ENCODE measurements around the gene GHRHR.

Gene GHRHR

GRCh38 chr7:30968747-30969603 lies 5.2 kb downstream of the GHRHR start:
- no peak for DNase-seq (ENCODE audit: low read depth)

DNA sequence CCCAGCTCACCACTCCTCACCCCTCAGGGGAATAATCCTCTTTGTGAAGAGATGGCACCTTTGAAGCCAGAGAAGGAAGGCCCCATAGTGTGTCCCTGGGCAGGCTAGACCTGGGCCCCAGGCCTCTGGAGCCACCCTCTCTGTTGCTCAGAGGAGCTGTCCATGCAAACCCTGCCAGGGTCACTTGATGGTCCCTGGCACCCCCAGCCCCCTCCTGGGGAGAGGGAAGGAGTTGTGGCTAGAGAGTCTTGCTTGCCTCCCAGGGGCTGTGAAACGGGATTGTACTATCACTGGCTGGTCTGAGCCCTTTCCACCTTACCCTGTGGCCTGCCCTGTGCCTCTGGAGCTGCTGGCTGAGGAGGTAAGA lies 5.8 kb downstream of the GHRHR start:
- no peak for DNase-seq (ENCODE audit: low read depth)

DNA sequence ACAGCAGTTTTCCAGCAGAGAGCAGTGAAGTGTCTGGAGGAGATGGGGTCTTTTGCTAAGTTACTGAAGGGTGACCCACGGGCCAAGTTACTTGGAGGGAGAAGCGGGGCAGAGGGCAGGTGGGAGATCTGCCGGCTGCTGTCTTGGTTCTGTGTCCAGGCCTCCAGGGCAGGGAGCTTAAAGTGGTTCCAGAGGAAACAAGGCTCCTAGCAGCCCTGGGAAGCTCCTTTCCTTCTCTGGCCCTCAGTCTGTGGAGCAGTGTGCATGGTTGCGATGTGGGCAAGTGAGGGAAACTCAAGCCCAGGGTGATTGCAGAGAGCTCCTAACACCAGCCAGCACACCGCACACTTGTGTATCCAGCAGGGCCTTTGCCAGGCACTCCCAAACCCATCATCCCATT lies 6.3 kb downstream of the GHRHR start:
- no peak for DNase-seq (ENCODE audit: low read depth)

GRCh38 chr7:30970594-30971094 lies 6.9 kb downstream of the GHRHR start:
- DNase-seq (ENCODE audit: low read depth) = no peak

DNA sequence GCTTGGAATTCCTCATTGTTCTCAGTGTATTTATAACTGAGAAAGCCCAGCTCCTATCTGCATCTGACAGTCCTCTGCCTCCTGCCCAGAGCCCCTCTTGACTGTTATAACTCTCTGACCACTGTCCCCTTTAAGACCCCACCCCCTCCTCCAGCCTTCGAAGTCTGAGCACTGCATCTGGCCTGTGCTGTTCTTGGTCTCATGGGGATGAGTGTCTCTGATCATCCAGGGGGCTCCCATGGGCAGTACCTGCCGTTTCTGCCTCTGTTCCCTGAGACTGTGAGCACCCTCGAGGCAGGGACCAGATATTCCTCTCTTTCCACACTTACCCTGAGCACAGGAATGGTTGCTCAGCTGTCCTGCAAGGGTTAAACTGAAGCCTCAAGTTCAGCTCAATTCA lies 7.7 kb downstream of the GHRHR start:
- DNase-seq (ENCODE audit: low read depth) = no peak

- no peak for DNase-seq (ENCODE audit: low read depth)
Measured at GRCh38 chr7:30971840-30972563, 8.2 kb downstream of the GHRHR start.

- DNase-seq (ENCODE audit: low read depth) = no peak
Measured at GRCh38 chr7:30973292-30973691, 9.5 kb downstream of the GHRHR start.

GRCh38 chr7:30973791-30974604 lies 10.2 kb downstream of the GHRHR start:
- DNase-seq (ENCODE audit: low read depth) = no peak

- DNase-seq (ENCODE audit: low read depth) = no peak
Measured at GRCh38 chr7:30974605-30975255, 11.0 kb downstream of the GHRHR start.

GRCh38 chr7:30975256-30975899 lies 11.6 kb downstream of the GHRHR start:
- DNase-seq (ENCODE audit: low read depth) = no peak

DNA sequence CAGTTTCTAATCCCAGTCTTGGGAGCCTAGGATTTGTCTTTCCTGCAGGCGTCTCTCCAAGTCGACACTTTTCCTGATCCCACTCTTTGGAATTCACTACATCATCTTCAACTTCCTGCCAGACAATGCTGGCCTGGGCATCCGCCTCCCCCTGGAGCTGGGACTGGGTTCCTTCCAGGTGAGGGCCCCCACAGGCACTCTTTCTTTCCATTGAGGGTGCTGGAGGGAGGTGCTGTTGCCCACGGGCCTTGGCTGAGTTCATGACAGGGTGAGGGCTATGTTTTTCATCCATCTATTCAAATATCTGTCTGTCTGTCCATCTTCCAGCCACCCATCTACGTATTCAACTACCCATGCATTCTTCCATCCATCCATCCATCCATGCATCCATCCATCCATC lies 12.6 kb downstream of the GHRHR start:
- DNase-seq (ENCODE audit: low read depth) = no peak

GRCh38 chr7:30977222-30977621 lies 13.5 kb downstream of the GHRHR start:
- DNase-seq (ENCODE audit: low read depth) = no peak

DNA sequence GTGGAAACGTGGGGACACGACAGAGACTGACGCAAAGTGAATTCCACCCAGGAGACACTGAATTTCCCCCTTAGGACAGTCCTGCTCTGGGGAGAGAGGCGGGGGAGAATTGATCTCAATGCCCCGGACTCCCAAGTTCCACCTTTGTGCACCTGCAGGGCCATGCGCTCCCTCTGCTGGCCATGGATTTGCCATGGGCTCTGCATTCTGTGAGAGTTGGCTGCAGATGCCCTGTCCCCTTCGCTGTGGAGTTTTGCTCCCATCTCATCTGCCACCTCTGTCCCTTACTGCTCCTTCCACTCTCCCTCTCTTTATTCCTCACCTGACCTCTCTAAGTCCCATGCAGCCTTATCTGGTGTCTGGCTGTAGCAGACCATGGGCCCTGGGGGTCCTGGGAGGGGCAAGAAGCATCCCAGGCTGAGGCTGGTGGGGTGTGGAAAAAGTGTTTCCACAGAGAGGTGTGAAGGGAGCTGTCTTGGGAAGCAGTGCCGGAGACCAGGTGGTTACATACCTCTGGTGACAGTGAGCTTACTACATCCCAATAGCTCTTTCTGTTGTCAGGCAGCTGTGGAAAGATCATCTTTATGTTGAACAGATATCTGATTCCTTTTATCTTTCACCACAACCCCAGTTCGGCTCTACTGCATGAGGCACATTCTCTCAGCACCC lies 14.3 kb downstream of the GHRHR start:
- DNase-seq (ENCODE audit: low read depth) = no peak

- no peak for DNase-seq (ENCODE audit: low read depth)
Measured at GRCh38 chr7:30979027-30979426, 15.3 kb downstream of the GHRHR start.

DNA sequence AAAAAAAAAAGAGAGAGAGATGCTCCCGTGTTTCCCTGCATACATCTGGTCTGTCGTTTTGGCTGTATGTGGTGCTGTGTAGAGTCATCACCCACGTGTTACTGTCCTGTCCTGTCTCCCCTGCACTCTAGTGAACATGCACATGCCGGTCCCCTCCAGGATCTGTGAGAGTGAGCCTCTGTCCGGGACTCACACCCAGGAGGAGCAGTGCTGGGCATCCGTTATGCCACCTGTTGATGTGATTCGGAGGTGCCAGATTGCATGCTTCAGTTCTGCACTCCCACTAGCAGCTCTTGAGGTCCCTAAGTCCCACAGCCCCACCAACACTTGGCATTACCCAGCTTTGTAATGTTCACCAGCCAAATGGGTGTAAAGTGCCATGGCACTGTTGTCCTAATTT lies 16.4 kb downstream of the GHRHR start:
- DNase-seq (ENCODE audit: low read depth) = no peak

GRCh38 chr7:30980751-30981150 lies 17.0 kb downstream of the GHRHR start:
- no peak for DNase-seq (ENCODE audit: low read depth)

- peak; percentile 30 for DNase-seq (ENCODE audit: low read depth)
Measured at GRCh38 chr7:30983042-30983913, 19.5 kb downstream of the GHRHR start.

- DNase-seq (ENCODE audit: low read depth) = no peak
Measured at GRCh38 chr7:30983914-30984247, 20.1 kb downstream of the GHRHR start.

- no peak for DNase-seq (ENCODE audit: low read depth)
Measured at GRCh38 chr7:30984359-30985107, 20.8 kb downstream of the GHRHR start.
